B cell (primary cell): Measurements from ENCODE around the gene HDGFL2. TPM values are rescaled to one million over a fixed set of nuclear protein-coding genes. Genes with fewer than 3 reads are reported as not detected.

ENCODE experiments used
- ATAC-seq: fragments of 200-7000 bp; cut with Tn5 transposase; one replicate; pipeline ENCODE4 v1.10.0; 2021; ENCODE audit warnings: low read depth, mild to moderate bottlenecking, moderate number of reproducible peaks, moderate library complexity
- CTCF ChIA-PET: fragments of 350-600 bp; sonication (Branson Sonifier 250); formaldehyde crosslinking; loops from one replicate; lab custom pipeline; 2021; ENCODE audit warnings: antibody characterized with exemption, inconsistent platforms; lab: Charles Lee
- POLR2A ChIA-PET: fragments of 350-600 bp; sonication (Branson Sonifier 250); formaldehyde crosslinking; loops from one replicate; lab custom pipeline; 2021; ENCODE audit warnings: antibody characterized with exemption; lab: Charles Lee
- DNase-seq: peaks from one replicate; pipeline ENCODE4 v3.0.0; 2013
- H2AFZ ChIP-seq: 2 replicates; pipeline ENCODE4 v1.6.1; 2012; ENCODE audit warnings: mild to moderate bottlenecking, low read depth, low read length; ENCODE audit not compliant: insufficient read depth, poor library complexity, severe bottlenecking
- H3K27ac ChIP-seq, 2 donors: 1 replicate in 1 of 2; 2 replicates in 1 of 2; pipeline ENCODE4 v1.5.1; 2012 to 2013; ENCODE audit warnings: low read length in 2 of 2, mild to moderate bottlenecking in 2 of 2, moderate library complexity in 1 of 2
- H3K27me3 ChIP-seq, 4 experiments: fragments of 200-600 bp in 1 of 4; sonication (generic) in 1 of 4; replicated peaks in 1 of 4; 1 replicate in 2 of 4; 2 replicates in 2 of 4; pipeline versions ENCODE4 v1.6.1 to v1.7.0; 2013 to 2016; ENCODE audit warnings: low read length in 3 of 4, mild to moderate bottlenecking in 2 of 4, mixed read lengths in 1 of 4, moderate library complexity in 1 of 4; ENCODE audit not compliant: insufficient read depth in 4 of 4, control insufficient read depth in 3 of 4; ENCODE audit errors: control extremely low read depth in 1 of 4
- H3K36me3 ChIP-seq, 2 experiments: replicated peaks in 1 of 2; 1 replicate in 1 of 2; 2 replicates in 1 of 2; pipeline versions ENCODE4 v1.6.1 to v1.7.1; 2013; ENCODE audit warnings: low read length in 1 of 2; ENCODE audit not compliant: insufficient read depth in 2 of 2, control insufficient read depth in 1 of 2; ENCODE audit errors: control extremely low read depth in 1 of 2, extremely low read depth in 1 of 2
- H3K4me1 ChIP-seq, 2 donors: fragments of 200-600 bp in 1 of 2; sonication (generic) in 1 of 2; 1 replicate in 1 of 2; 2 replicates in 1 of 2; pipeline versions ENCODE4 v1.5.1 to v1.6.1; 2013 to 2017; ENCODE audit warnings: low read length in 2 of 2; ENCODE audit not compliant: control insufficient read depth in 2 of 2, insufficient read depth in 2 of 2
- H3K4me2 ChIP-seq: replicated peaks from 2 replicates; pipeline ENCODE3; 2012; ENCODE audit warnings: mild to moderate bottlenecking, low read depth, low read length; ENCODE audit not compliant: poor library complexity, severe bottlenecking
- H3K4me3 ChIP-seq, 5 experiments: fragments of 200-600 bp in 1 of 5; sonication (generic) in 1 of 5; 1 replicate in 3 of 5; 2 replicates in 2 of 5; pipeline versions ENCODE4 v1.5.1 to v1.7.0; 2011 to 2016; ENCODE audit warnings: low read length in 4 of 5, mild to moderate bottlenecking in 4 of 5, low read depth in 2 of 5, control low read depth in 1 of 5, moderate library complexity in 1 of 5; ENCODE audit not compliant: insufficient read depth in 1 of 5; ENCODE audit errors: control extremely low read depth in 1 of 5, extremely low read depth in 1 of 5
- H3K79me2 ChIP-seq: fragments of 200-600 bp; sonication (generic); one replicate; pipeline ENCODE4 v1.6.0; 2016; ENCODE audit warnings: low read length; ENCODE audit not compliant: control insufficient read depth, insufficient read depth
- H3K9ac ChIP-seq: fragments of 200-600 bp; sonication (generic); 2 replicates; pipeline ENCODE4 v1.6.1; 2017; ENCODE audit warnings: mild to moderate bottlenecking, low read length, moderate library complexity
- H3K9me3 ChIP-seq, 3 donors: one replicate each; pipeline versions ENCODE4 v1.6.1 to v1.7.1; 2013; ENCODE audit warnings: low read length in 2 of 3; ENCODE audit not compliant: control insufficient read depth in 2 of 3, insufficient read depth in 1 of 3; ENCODE audit errors: control extremely low read depth in 1 of 3
- H4K20me1 ChIP-seq: 2 replicates; pipeline ENCODE4 v1.6.0; 2012; ENCODE audit warnings: mild to moderate bottlenecking, low read length; ENCODE audit not compliant: insufficient read depth, control insufficient read depth, poor library complexity, severe bottlenecking
- H3K27ac Mint-ChIP-seq: one replicate; pipeline ENCODE4 v1.8.0; 2021; ENCODE audit warnings: mixed read lengths
- H3K27me3 Mint-ChIP-seq: one replicate; pipeline ENCODE4 v1.8.0; 2021; ENCODE audit warnings: mixed read lengths
- H3K4me1 Mint-ChIP-seq: one replicate; pipeline ENCODE4 v1.8.0; 2021; ENCODE audit warnings: mixed read lengths
- H3K4me3 Mint-ChIP-seq: one replicate; pipeline ENCODE4 v1.8.0; 2021; ENCODE audit warnings: mixed read lengths
- H3K9me3 Mint-ChIP-seq: one replicate; pipeline ENCODE4 v1.8.0; 2022; ENCODE audit warnings: mixed read lengths; ENCODE audit not compliant: insufficient read depth
- EZH2 ChIP-seq: IDR thresholded peaks from 2 replicates; pipeline ENCODE4 v1.6.1; 2012; ENCODE audit warnings: borderline replicate concordance, low read depth, mild to moderate bottlenecking, moderate library complexity, low read length; ENCODE audit not compliant: insufficient read depth, poor library complexity, severe bottlenecking
- WGBS: methylation state at CpG from one replicate; pipeline ENCODE4 v1.1.5; 2013; ENCODE audit warnings: missing lambda C conversion rate; ENCODE audit not compliant: insufficient coverage; 5-methylcytosine and 5-hydroxymethylcytosine counted together
- intact Hi-C: fragments of 100-400 bp; cut with micrococcal nuclease; formaldehyde crosslinking; loops from one replicate; pipeline ENCODE4 v1.10.0; 2022
- polyA plus RNA-seq: library from polyadenylated mRNA; depleted of rRNA; stranded (reverse); fragments of >200 nt; gene quantifications from 2 replicates; pipeline ENCODE4 v1.2.3, GENCODE V29; 2012
- total RNA-seq, 2 donors: library from RNA; stranded (reverse); fragments of 120-200 nt in 1 of 2; gene quantifications; 1 replicate in 1 of 2; 2 replicates in 1 of 2; pipeline versions ENCODE4 v1.2.3 to v1.2.4, GENCODE V29; 2013 to 2022
- TF ChIP-seq, protein P1 (sequence below): fragments of 200-600 bp; IDR thresholded peaks from one replicate; pipeline ENCODE4 v1.8.0; 2022; ENCODE audit warnings: antibody characterized with exemption, mild to moderate bottlenecking

HDGFL2 gene
- total and polyA plus RNA-seq, 2 donors (not counting 1 experiment from before 2014, with no cell fraction given): 18.4 to 49.9 TPM

DNA sequence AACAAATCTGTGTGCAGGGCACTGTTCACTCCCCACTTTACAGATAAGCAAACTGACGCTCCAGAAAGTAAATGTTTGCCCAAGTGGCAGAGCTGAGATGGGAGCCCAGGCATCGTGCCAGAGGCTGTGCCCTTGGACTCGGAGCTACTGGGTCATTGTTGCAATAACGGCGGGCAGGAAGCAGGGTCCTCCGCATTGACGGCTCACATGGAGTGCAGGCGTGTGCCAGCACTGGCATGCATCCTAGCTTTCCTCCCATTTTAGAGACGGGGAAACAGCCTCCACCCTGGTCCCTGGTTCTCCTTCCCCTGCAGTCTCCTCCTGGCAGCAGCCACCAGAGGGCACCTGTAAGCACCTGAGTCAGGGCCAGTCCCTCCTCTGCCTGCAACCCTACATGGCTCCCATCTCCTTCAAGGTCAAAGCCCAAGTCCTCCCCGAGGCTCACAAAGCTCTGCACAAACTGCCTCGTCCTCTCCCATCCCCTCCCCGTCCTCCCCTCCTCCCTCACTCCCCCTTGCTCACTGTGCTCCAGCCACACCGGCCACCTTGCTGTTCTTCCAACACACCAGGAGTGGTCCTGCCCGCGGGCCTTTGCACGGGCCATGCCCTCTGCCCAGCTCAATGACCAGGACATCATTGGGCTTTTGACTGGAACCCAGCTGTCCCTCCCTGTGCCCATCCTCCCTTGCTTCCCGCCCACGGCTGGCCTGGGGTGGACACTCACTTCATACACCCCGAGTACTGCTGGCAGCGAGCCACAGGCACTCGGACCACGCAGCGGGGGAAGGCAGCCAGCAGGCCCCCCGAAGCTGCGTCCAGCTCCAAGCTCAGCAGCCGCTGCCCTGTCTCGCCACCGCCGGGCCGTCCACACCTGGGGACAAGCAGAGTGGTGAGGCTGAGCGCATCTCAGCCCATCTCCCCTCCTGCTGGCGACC is 75.5 kb downstream of the HDGFL2 start:
- ChIA-PET POLR2A (no interaction called here), CTCF (interaction anchor here (2.1 kb wide), 1 partner anchor 89 kb away, joined by 7 read pairs; no protein-coding TSS in a partner anchor)
- intact Hi-C loops: no loop called here
- peaks cover 4% of the 10 kb centered on the region for H3K27me3 Mint-ChIP-seq
- H4K20me1 ChIP-seq: no peaks in the 10 kb centered on the region
- no peak overlapping the region for H3K4me3 ChIP-seq
- H3K27ac Mint-ChIP-seq: no peak overlapping the region
- peaks cover 0 to 5% (median 0%) of the 10 kb centered on the region in 3 donors for H3K9me3 ChIP-seq
- H3K36me3 ChIP-seq: no peaks in the 10 kb centered on the region
- TF ChIP-seq, protein P1, sequence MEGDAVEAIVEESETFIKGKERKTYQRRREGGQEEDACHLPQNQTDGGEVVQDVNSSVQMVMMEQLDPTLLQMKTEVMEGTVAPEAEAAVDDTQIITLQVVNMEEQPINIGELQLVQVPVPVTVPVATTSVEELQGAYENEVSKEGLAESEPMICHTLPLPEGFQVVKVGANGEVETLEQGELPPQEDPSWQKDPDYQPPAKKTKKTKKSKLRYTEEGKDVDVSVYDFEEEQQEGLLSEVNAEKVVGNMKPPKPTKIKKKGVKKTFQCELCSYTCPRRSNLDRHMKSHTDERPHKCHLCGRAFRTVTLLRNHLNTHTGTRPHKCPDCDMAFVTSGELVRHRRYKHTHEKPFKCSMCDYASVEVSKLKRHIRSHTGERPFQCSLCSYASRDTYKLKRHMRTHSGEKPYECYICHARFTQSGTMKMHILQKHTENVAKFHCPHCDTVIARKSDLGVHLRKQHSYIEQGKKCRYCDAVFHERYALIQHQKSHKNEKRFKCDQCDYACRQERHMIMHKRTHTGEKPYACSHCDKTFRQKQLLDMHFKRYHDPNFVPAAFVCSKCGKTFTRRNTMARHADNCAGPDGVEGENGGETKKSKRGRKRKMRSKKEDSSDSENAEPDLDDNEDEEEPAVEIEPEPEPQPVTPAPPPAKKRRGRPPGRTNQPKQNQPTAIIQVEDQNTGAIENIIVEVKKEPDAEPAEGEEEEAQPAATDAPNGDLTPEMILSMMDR: no peak
- no peak for TF ChIP-seq EZH2
- 83% methylated on average over 31 of the region's 32 CpGs for WGBS
- H3K9ac ChIP-seq: no peak overlapping the region
- H3K27ac ChIP-seq: no peak overlapping the region
- H3K4me3 Mint-ChIP-seq: no peak overlapping the region
- no peak overlapping the region for H2AFZ ChIP-seq
- no peak overlapping the region for H3K4me2 ChIP-seq
- H3K27me3 ChIP-seq: no peaks in the 10 kb centered on the region
- DNase-seq: no peak
- no peak for ATAC-seq
- no peaks in the 10 kb centered on the region for H3K4me1 ChIP-seq
- no peaks in the 10 kb centered on the region for H3K9me3 Mint-ChIP-seq
- no peaks in the 10 kb centered on the region for H3K79me2 ChIP-seq
- peaks cover 1% of the 10 kb centered on the region for H3K4me1 Mint-ChIP-seq

DNA sequence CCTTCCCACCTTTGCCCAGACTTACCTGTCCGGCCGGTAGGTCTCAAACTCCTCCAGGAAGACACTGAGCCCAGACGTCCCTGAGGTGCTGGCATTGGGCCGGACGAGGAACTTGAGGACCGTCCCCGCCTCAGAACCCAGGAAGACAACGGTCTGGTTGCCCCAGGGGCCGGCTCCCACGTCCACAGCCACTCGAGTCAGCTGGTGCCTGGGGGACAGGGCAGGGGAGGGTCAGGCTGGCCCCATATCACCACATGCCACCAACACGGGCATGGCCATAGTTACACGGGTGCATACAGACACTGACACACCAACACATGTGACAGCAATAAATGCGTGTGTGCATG is 76.1 kb downstream of the HDGFL2 start:
- H3K79me2 ChIP-seq: no peaks in the 10 kb centered on the region
- ChIA-PET CTCF (interaction anchor here (2.1 kb wide), 1 partner anchor 89 kb away, joined by 7 read pairs; no protein-coding TSS in a partner anchor), POLR2A (no interaction called here)
- Mint-ChIP-seq H3K9me3 (no peaks in the 10 kb centered on the region), H3K4me3 (no peak overlapping the region), H3K27ac (no peak overlapping the region), H3K4me1 (no peaks in the 10 kb centered on the region), H3K27me3 (peaks cover 8% of the 10 kb centered on the region)
- WGBS: 88% methylated on average over 14 of the region's 14 CpGs
- no peak overlapping the region for H3K27ac ChIP-seq
- no peaks in the 10 kb centered on the region for H3K4me1 ChIP-seq
- H3K36me3 ChIP-seq: no peaks in the 10 kb centered on the region
- no peak overlapping the region for H2AFZ ChIP-seq
- H4K20me1 ChIP-seq: no peaks in the 10 kb centered on the region
- no peaks in the 10 kb centered on the region for H3K27me3 ChIP-seq
- no peak overlapping the region for H3K4me2 ChIP-seq
- no peak overlapping the region for H3K9ac ChIP-seq
- TF ChIP-seq EZH2: no peak
- TF ChIP-seq, protein P1: no peak
- DNase-seq (no peak), ATAC-seq (no peak)
- no peak overlapping the region for H3K4me3 ChIP-seq
- H3K9me3 ChIP-seq: peaks cover 0 to 5% (median 0%) of the 10 kb centered on the region in 3 donors
- intact Hi-C loops: no loop called here
